Neuronal stem cell (in vitro differentiated cells): ENCODE results near the gene LRRC8E.
A peak's percentile ranks its signal among the peaks of the same experiment; 100 is the strongest.

ENCODE experiments used
- DNase-seq: peaks from one replicate; pipeline ENCODE4 v3.0.0-alpha.2; 2013; ENCODE audit warnings: low spot score
- H2AFZ ChIP-seq: one replicate; pipeline ENCODE4 v1.6.1; 2013; ENCODE audit warnings: mild to moderate bottlenecking, low read length, inconsistent platforms
- H2AK5ac ChIP-seq: 2 replicates; pipeline ENCODE4 v1.6.1; 2013; ENCODE audit warnings: low read depth, mild to moderate bottlenecking, inconsistent platforms, low read length, moderate library complexity, mixed read lengths
- H2BK120ac ChIP-seq: 2 replicates; pipeline ENCODE4 v1.6.1; 2013; ENCODE audit warnings: low read depth, mild to moderate bottlenecking, inconsistent platforms, low read length, moderate library complexity, mixed read lengths
- H2BK12ac ChIP-seq: one replicate; pipeline ENCODE4 v1.6.1; 2013; ENCODE audit warnings: low read length, inconsistent platforms
- H2BK15ac ChIP-seq: 2 replicates; pipeline ENCODE4 v1.6.1; 2013; ENCODE audit warnings: mild to moderate bottlenecking, low read length, inconsistent platforms, mixed read lengths
- H2BK5ac ChIP-seq: one replicate; pipeline ENCODE4 v1.6.1; 2013; ENCODE audit warnings: inconsistent platforms, mild to moderate bottlenecking, low read length, moderate library complexity
- H3K14ac ChIP-seq: one replicate; pipeline ENCODE4 v1.6.1; 2013; ENCODE audit warnings: low read length, inconsistent platforms
- H3K18ac ChIP-seq: 2 replicates; pipeline ENCODE4 v1.6.1; 2013; ENCODE audit warnings: low read length, inconsistent platforms
- H3K23ac ChIP-seq: 2 replicates; pipeline ENCODE4 v1.6.1; 2013; ENCODE audit warnings: low read depth, mild to moderate bottlenecking, mixed read lengths, low read length, inconsistent platforms; ENCODE audit not compliant: poor library complexity
- H3K27ac ChIP-seq: replicated peaks from 3 replicates; pipeline ENCODE4 v1.5.1; 2013; ENCODE audit warnings: low read length, inconsistent platforms
- H3K27me3 ChIP-seq, 3 experiments: 2 replicates each; pipeline ENCODE4 v1.6.1; 2013; ENCODE audit warnings: low read length in 3 of 3, mild to moderate bottlenecking in 2 of 3, inconsistent platforms in 1 of 3, low read depth in 1 of 3, mixed read lengths in 1 of 3, moderate library complexity in 1 of 3; ENCODE audit not compliant: control insufficient read depth in 3 of 3, insufficient read depth in 3 of 3
- H3K36me3 ChIP-seq, 2 donors: replicated peaks in 1 of 2; 2 replicates each; pipeline ENCODE4 v1.6.1; 2013; ENCODE audit warnings: low read length in 2 of 2; ENCODE audit not compliant: control insufficient read depth in 2 of 2, insufficient read depth in 2 of 2
- H3K4ac ChIP-seq: 2 replicates; pipeline ENCODE4 v1.6.1; 2013; ENCODE audit warnings: inconsistent platforms, mild to moderate bottlenecking, low read length, moderate library complexity
- H3K4me1 ChIP-seq, 2 donors: 1 replicate in 1 of 2; 2 replicates in 1 of 2; pipeline ENCODE4 v1.6.1; 2013; ENCODE audit warnings: low read length in 2 of 2, low read depth in 1 of 2; ENCODE audit not compliant: control insufficient read depth in 2 of 2, insufficient read depth in 1 of 2
- H3K4me2 ChIP-seq: one replicate; pipeline ENCODE4 v1.6.1; 2013; ENCODE audit warnings: mild to moderate bottlenecking, low read length, inconsistent platforms; ENCODE audit not compliant: insufficient read depth, poor library complexity, severe bottlenecking
- H3K4me3 ChIP-seq, 2 donors: 2 replicates each; pipeline ENCODE4 v1.5.1; 2013; ENCODE audit warnings: low read length in 2 of 2, mild to moderate bottlenecking in 2 of 2, inconsistent platforms in 1 of 2, moderate library complexity in 1 of 2
- H3K79me1 ChIP-seq: one replicate; pipeline ENCODE4 v1.6.1; 2013; ENCODE audit warnings: low read depth, mild to moderate bottlenecking, inconsistent platforms, low read length, moderate library complexity
- H3K9ac ChIP-seq: one replicate; pipeline ENCODE4 v1.6.1; 2013; ENCODE audit warnings: mild to moderate bottlenecking, low read depth, low read length, inconsistent platforms; ENCODE audit not compliant: poor library complexity
- H3K9me3 ChIP-seq, 2 donors: replicated peaks in 1 of 2; 2 replicates each; pipeline versions ENCODE3 to v1.6.1; 2013; ENCODE audit warnings: low read length in 2 of 2, mild to moderate bottlenecking in 2 of 2, inconsistent platforms in 1 of 2, low read depth in 1 of 2, mixed read lengths in 1 of 2, moderate library complexity in 1 of 2; ENCODE audit not compliant: control insufficient read depth in 2 of 2, insufficient read depth in 1 of 2
- H4K8ac ChIP-seq: one replicate; pipeline ENCODE4 v1.6.1; 2013; ENCODE audit warnings: low read depth, mild to moderate bottlenecking, inconsistent platforms, low read length, moderate library complexity
- H4K91ac ChIP-seq: one replicate; pipeline ENCODE4 v1.6.1; 2013; ENCODE audit warnings: low read length, low read depth, mild to moderate bottlenecking, inconsistent platforms; ENCODE audit not compliant: poor library complexity
- WGBS, 2 donors: extraction: QIAGEN DNeasy Blood & Tissue Kit; methylation state at CpG; one replicate each; pipeline ENCODE4 v1.1.7; 2013; ENCODE audit warnings: missing lambda C conversion rate in 2 of 2, mixed read lengths in 1 of 2; ENCODE audit not compliant: insufficient read length in 2 of 2, insufficient replicate concordance in 1 of 2; ENCODE audit errors: extremely low coverage in 2 of 2; 5-methylcytosine and 5-hydroxymethylcytosine counted together

LRRC8E gene

DNA sequence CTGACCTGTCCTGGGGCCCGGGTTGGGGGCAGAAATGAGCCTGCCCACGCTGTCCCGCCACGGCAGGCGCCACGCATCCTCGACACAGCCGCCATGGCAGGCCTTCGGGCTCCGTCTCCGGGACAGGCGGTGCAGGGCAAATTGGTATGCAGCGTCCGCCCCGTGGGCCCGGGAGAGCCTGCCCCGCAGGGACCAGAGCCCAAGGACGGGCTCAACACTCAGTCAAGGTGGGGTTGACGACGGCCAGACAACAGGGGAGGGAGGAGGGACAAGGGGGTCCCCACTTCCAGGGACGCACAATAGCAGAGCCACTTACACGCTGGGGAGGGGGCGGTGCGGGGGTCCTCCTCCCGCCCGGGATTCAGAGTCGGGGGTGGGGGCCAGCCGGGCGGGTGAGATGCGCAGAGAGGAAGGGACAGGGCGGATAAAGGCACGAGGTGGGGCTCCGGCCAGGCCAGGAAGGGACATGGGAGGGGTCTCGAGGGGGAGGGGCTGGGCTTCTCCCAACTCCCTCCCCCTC is 36.4 kb downstream of the LRRC8E start:
- H3K27ac ChIP-seq, result peak overlapping the region; percentile 35
- no peak for DNase-seq
- H3K4ac ChIP-seq, result no peak overlapping the region
- no peak overlapping the region for H2BK5ac ChIP-seq
- H2AK5ac ChIP-seq, result peak overlapping the region; percentile 92
- peak overlapping the region; percentile 75 for H3K23ac ChIP-seq
- H3K36me3 ChIP-seq, result peaks cover 23 to 47% of the 10 kb centered on the region in 2 donors
- H3K27me3 ChIP-seq, result no peaks in the 10 kb centered on the region
- H3K4me1 ChIP-seq, result peaks cover 19 to 29% of the 10 kb centered on the region in 2 donors
- H2BK120ac ChIP-seq, result no peak overlapping the region
- H2AFZ ChIP-seq, result peak overlapping the region; percentile 65
- peaks cover 19% of the 10 kb centered on the region for H3K79me1 ChIP-seq
- no peak overlapping the region for H4K8ac ChIP-seq
- WGBS, 2 donors, result no CpG with 5 or more reads among the region's 34 CpGs
- no peak overlapping the region for H2BK15ac ChIP-seq
- peak overlapping the region; percentile 45 for H3K4me2 ChIP-seq
- H3K9ac ChIP-seq, result peak overlapping the region; percentile 63
- no peaks in the 10 kb centered on the region for H3K9me3 ChIP-seq
- no peak overlapping the region for H3K14ac ChIP-seq
- H2BK12ac ChIP-seq, result peak overlapping the region; percentile 90
- peak overlapping the region; percentile 51 to 70 for H3K4me3 ChIP-seq
- H3K18ac ChIP-seq, result peak overlapping the region; percentile 91
- H4K91ac ChIP-seq, result no peak overlapping the region

DNA sequence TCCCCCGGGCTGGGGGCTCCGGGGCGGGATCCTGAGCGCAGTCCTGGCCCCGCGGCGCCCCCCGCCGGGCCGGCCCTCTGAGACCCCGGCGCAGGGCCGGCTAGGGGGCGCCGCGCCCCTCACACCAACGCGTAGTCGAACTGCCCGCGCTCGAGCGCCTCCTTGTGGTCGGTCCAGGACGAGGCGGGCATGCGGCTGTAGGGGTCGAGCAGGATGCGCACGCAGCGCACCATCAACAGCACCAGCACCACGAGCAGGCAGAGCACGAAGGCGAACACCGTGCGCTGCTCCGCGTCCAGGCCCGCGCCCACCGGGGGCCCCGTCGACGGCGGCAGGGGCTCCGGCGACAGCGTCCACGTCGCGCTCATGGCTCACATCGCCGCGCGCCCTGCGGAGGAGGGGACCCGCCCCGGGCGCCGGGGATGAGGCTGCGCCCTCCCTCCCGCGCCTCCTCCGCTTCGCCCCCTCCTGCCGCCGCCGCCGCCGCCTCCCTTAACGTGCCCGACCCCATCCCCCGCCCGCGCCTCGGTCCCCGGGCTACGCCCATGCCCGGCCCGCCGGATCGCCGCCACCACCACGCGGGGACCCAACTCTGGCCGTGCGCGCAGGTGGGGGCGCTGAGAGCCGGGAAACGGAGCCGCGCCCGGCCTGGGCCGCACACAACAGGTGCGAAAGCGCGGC is 37.0 kb downstream of the LRRC8E start:
- H2AFZ ChIP-seq, result peak overlapping the region; percentile 65
- peak overlapping the region; percentile 75 for H2BK15ac ChIP-seq
- no peak overlapping the region for H2BK120ac ChIP-seq
- H2AK5ac ChIP-seq, result peak overlapping the region; percentile 90
- H3K9ac ChIP-seq, result peak overlapping the region; percentile 95
- H3K27ac ChIP-seq, result peak overlapping the region; percentile 85
- no peaks in the 10 kb centered on the region for H3K9me3 ChIP-seq
- no peaks in the 10 kb centered on the region for H3K27me3 ChIP-seq
- no peak overlapping the region for H2BK12ac ChIP-seq
- H3K4me2 ChIP-seq, result peak overlapping the region; percentile 93
- H2BK5ac ChIP-seq, result peak overlapping the region; percentile 82
- H3K18ac ChIP-seq, result peak overlapping the region; percentile 97
- peaks cover 19% of the 10 kb centered on the region for H3K79me1 ChIP-seq
- no CpG with 5 or more reads among the region's 98 CpGs for WGBS, 2 donors
- peak overlapping the region; percentile 94 for H3K14ac ChIP-seq
- peaks cover 23 to 51% of the 10 kb centered on the region in 2 donors for H3K36me3 ChIP-seq
- peak overlapping the region; percentile 96 for H4K8ac ChIP-seq
- peak overlapping the region; percentile 51 to 94 for H3K4me3 ChIP-seq
- peak; percentile 94 for DNase-seq
- no peak overlapping the region for H3K4ac ChIP-seq
- H3K4me1 ChIP-seq, result peaks cover 17 to 27% of the 10 kb centered on the region in 2 donors
- H3K23ac ChIP-seq, result peak overlapping the region; percentile 85
- no peak overlapping the region for H4K91ac ChIP-seq

DNA sequence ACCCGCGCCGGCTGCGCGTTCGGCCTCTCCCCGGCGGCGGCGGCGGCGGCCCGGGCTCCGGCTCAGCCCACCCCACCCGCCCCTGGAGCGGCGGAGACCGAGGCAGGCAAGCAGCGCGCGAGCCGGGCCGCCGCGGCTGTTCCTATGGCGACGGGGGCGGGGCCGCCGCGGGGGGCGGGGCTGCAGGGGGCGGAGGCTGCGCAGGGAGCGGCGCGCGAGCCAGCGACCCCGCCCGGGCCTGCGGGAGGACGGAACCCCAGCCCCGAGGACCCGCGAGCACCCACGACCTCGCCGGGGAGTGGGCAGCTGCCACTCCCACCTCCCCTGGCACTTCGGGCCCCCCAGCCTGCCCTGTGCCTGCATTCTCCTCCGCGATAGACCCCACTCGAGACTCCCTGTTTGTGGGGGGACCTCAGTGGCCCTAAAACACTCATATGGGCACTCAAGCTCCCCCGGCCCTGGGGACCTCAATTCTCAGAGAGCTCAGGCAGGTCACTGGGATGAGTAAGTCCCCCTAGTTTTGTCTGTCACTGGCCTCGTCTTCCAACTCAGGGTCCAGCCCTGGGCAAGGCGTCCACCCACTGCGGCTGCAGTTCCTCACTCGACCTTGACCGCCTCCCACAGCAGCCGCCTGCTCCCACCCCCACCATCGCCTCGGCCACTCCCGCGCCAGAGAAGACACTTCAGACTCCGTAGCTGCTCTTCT is 37.9 kb downstream of the LRRC8E start, which contains the start of gene CTXN1:
TSS of gene CTXN1 (minus strand) at position 115 of the 706 bp plus-strand sequence. CDS start 597 bp downstream, outside the sequence.
- peak within 1 kb of the TSS; percentile 85 for H3K27ac ChIP-seq
- no CpG with 5 or more reads among the region's 65 CpGs for WGBS, 2 donors
- peaks cover 26 to 59% of the 10 kb centered on the region in 2 donors for H3K36me3 ChIP-seq
- H2BK12ac ChIP-seq, result peak within 1 kb of the TSS; percentile 25
- peak within 1 kb of the TSS; percentile 85 for H2AFZ ChIP-seq
- H3K9me3 ChIP-seq, result no peaks in the 10 kb centered on the region
- peaks cover 19% of the 10 kb centered on the region for H3K79me1 ChIP-seq
- peak within 1 kb of the TSS; percentile 82 for H2BK5ac ChIP-seq
- peak within 1 kb of the TSS; percentile 96 for H3K4me2 ChIP-seq
- H3K27me3 ChIP-seq, result no peaks in the 10 kb centered on the region
- H3K23ac ChIP-seq, result peak within 1 kb of the TSS; percentile 91
- H2BK15ac ChIP-seq, result peak within 1 kb of the TSS; percentile 75
- H4K91ac ChIP-seq, result no peak within 1 kb of the TSS
- H3K18ac ChIP-seq, result peak within 1 kb of the TSS; percentile 97
- H3K14ac ChIP-seq, result peak within 1 kb of the TSS; percentile 98
- no peak within 1 kb of the TSS for H2BK120ac ChIP-seq
- peak; percentile 72 for DNase-seq
- no peak within 1 kb of the TSS for H3K4ac ChIP-seq
- H3K9ac ChIP-seq, result peak within 1 kb of the TSS; percentile 95
- H2AK5ac ChIP-seq, result peak within 1 kb of the TSS; percentile 92
- H3K4me1 ChIP-seq, result peaks cover 14 to 23% of the 10 kb centered on the region in 2 donors
- peak within 1 kb of the TSS; percentile 96 for H4K8ac ChIP-seq
- peak within 1 kb of the TSS; percentile 51 to 94 for H3K4me3 ChIP-seq
